PC-9 (cell line): Measurements from ENCODE around the gene SOX18.

Experiments
- EZH2 ChIP-seq: fragments of 200-600 bp; sonication (generic); IDR thresholded peaks from 2 replicates; pipeline ENCODE4 v1.8.0; 2017; ENCODE audit warnings: antibody characterized with exemption, low read depth
- TF ChIP-seq, protein P1 (sequence below): fragments of 200-600 bp; sonication (generic); conservative IDR thresholded peaks from 2 replicates; pipeline ENCODE4 v1.6.1; 2017; ENCODE audit warnings: mixed run types, antibody characterized with exemption, mild to moderate bottlenecking, moderate library complexity

- TF ChIP-seq, protein P1, sequence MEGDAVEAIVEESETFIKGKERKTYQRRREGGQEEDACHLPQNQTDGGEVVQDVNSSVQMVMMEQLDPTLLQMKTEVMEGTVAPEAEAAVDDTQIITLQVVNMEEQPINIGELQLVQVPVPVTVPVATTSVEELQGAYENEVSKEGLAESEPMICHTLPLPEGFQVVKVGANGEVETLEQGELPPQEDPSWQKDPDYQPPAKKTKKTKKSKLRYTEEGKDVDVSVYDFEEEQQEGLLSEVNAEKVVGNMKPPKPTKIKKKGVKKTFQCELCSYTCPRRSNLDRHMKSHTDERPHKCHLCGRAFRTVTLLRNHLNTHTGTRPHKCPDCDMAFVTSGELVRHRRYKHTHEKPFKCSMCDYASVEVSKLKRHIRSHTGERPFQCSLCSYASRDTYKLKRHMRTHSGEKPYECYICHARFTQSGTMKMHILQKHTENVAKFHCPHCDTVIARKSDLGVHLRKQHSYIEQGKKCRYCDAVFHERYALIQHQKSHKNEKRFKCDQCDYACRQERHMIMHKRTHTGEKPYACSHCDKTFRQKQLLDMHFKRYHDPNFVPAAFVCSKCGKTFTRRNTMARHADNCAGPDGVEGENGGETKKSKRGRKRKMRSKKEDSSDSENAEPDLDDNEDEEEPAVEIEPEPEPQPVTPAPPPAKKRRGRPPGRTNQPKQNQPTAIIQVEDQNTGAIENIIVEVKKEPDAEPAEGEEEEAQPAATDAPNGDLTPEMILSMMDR = no peak
- TF ChIP-seq EZH2 = no peak
These were observed 21.3 kb downstream of the SOX18 start for GRCh38 chr20:64027981-64028685.
